Adrenal gland (tissue), 5 donors: Measurements from ENCODE around the gene NR2C2AP.

Source experiments
- CTCF ChIP-seq, 6 experiments: fragments of 450-650 bp in 4 of 6; fragments of 200-600 bp in 2 of 6; sonication (generic) in 1 of 6; IDR thresholded peaks; 1 replicate in 5 of 6; 2 replicates in 1 of 6; pipeline versions ENCODE4 v1.5.1 to v1.8.0; 2016 to 2021; ENCODE audit warnings: antibody characterized with exemption in 6 of 6, mild to moderate bottlenecking in 2 of 6, moderate library complexity in 1 of 6
- POLR2A ChIP-seq, 2 donors: fragments of 450-650 bp; IDR thresholded peaks; one replicate each; pipeline ENCODE4 v1.6.1; 2017; ENCODE audit warnings: antibody characterized with exemption in 2 of 2, mild to moderate bottlenecking in 2 of 2, moderate library complexity in 1 of 2
- donor health status: DM: no; HTN: no; CAD: no.

DNA sequence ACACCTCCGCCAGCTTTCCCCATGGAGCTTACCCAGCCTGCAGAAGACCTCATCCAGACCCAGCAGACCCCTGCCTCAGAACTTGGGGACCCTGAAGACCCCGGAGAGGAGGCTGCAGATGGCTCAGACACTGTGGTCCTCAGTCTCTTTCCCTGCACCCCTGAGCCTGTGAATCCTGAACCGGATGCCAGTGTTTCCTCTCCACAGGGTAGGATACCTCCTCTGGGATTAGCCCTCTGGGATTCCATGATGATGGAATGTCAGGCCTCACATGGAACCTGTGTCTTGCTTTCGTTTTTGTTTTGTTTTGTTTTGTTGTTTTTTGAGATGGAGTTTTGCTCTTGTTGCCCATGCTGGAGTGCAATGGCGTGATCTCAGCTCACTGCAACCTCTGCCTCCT is 9.3 kb downstream of the NR2C2AP start:
- TF ChIP-seq CTCF (IDR thresholded peaks at IDR 0.05) (no peak), POLR2A (IDR thresholded peaks at IDR 0.05) (no peak)
